CD4-positive, alpha-beta T cell (primary cell): Measurements from ENCODE around the gene UNKL. TPM values are rescaled to one million over a fixed set of nuclear protein-coding genes. Genes with fewer than 3 reads are reported as not detected.

Experiments
- ATAC-seq: fragments of 200-7000 bp; cut with Tn5 transposase; one replicate; pipeline ENCODE4 v1.10.0; 2022; ENCODE audit warnings: mild to moderate bottlenecking; ENCODE audit not compliant: poor library complexity
- CTCF ChIA-PET: fragments of 350-600 bp; sonication (Branson Sonifier 250); formaldehyde crosslinking; loops from one replicate; lab custom pipeline; 2021; ENCODE audit warnings: antibody characterized with exemption, inconsistent platforms; lab: Charles Lee
- POLR2A ChIA-PET: fragments of 350-600 bp; sonication (Branson Sonifier 250); formaldehyde crosslinking; loops from one replicate; lab custom pipeline; 2021; ENCODE audit warnings: antibody characterized with exemption, inconsistent platforms; lab: Charles Lee
- DNase-seq, 14 experiments: peaks; one replicate each; pipeline ENCODE4 v3.0.0-alpha.2; 2013 to 2020; ENCODE audit warnings: mixed read lengths in 2 of 14
- H3K27ac ChIP-seq, 2 donors: one replicate each; pipeline versions ENCODE4 v1.5.1 to v1.7.0; 2013; ENCODE audit warnings: low read length in 2 of 2, low read depth in 1 of 2, mild to moderate bottlenecking in 1 of 2
- H3K27me3 ChIP-seq, 2 experiments: 1 replicate in 1 of 2; 2 replicates in 1 of 2; pipeline versions ENCODE4 v1.6.1 to v1.7.0; 2013; ENCODE audit warnings: low read length in 2 of 2, control low read depth in 1 of 2, mild to moderate bottlenecking in 1 of 2, moderate library complexity in 1 of 2; ENCODE audit not compliant: insufficient read depth in 2 of 2, control insufficient read depth in 1 of 2
- H3K36me3 ChIP-seq: one replicate; pipeline ENCODE4 v1.6.1; 2013; ENCODE audit warnings: low read length, control low read depth; ENCODE audit not compliant: insufficient read depth
- H3K4me1 ChIP-seq: one replicate; pipeline ENCODE4 v1.6.1; 2013; ENCODE audit warnings: low read length, control low read depth; ENCODE audit not compliant: insufficient read depth
- H3K4me3 ChIP-seq: one replicate; pipeline ENCODE4 v1.5.1; 2013; ENCODE audit warnings: mild to moderate bottlenecking, low read length, moderate library complexity
- H3K9me3 ChIP-seq, 2 experiments: 1 replicate in 1 of 2; 2 replicates in 1 of 2; pipeline versions ENCODE4 v1.6.1 to v1.7.0; 2013; ENCODE audit warnings: low read length in 2 of 2, mild to moderate bottlenecking in 2 of 2, control low read depth in 1 of 2, moderate library complexity in 1 of 2; ENCODE audit not compliant: control insufficient read depth in 1 of 2, insufficient read depth in 1 of 2
- H3K27ac Mint-ChIP-seq: one replicate; pipeline ENCODE4 v1.8.0; 2020; ENCODE audit warnings: mixed read lengths
- H3K27me3 Mint-ChIP-seq: one replicate; pipeline ENCODE4 v1.8.0; 2021; ENCODE audit warnings: mixed read lengths
- H3K36me3 Mint-ChIP-seq: one replicate; pipeline ENCODE4 v1.8.0; 2021; ENCODE audit warnings: low read depth, mixed read lengths
- H3K4me1 Mint-ChIP-seq: one replicate; pipeline ENCODE4 v1.8.0; 2021; ENCODE audit warnings: low read depth, mixed read lengths
- H3K4me3 Mint-ChIP-seq: one replicate; pipeline ENCODE4 v1.8.0; 2020; ENCODE audit warnings: mild to moderate bottlenecking, mixed read lengths
- H3K9me3 Mint-ChIP-seq: one replicate; pipeline ENCODE4 v1.8.0; 2020; ENCODE audit warnings: mixed read lengths
- intact Hi-C, 2 experiments: fragments of 100-400 bp; cut with DNase I in 1 of 2; cut with micrococcal nuclease in 1 of 2; formaldehyde crosslinking; loops; one replicate each; pipeline versions ENCODE4 v1.15.1 to v1.9.0; 2023 to 2025; cut with DNase I, micrococcal nuclease
- total RNA-seq, 174 experiments: library from RNA in 2 of 174; stranded (reverse) in 2 of 174; gene quantifications; one replicate each; pipeline ENCODE4 v1.2.3 and lab custom pipeline; 2021 to 2026
- TF ChIP-seq, protein P1 (sequence below): fragments of 200-600 bp; IDR thresholded peaks from one replicate; pipeline ENCODE4 v1.8.0; 2022; ENCODE audit warnings: antibody characterized with exemption, mild to moderate bottlenecking

Gene UNKL
- total RNA-seq, 2 experiments from 2014 or later: 52.6 to 53.2 TPM

DNA sequence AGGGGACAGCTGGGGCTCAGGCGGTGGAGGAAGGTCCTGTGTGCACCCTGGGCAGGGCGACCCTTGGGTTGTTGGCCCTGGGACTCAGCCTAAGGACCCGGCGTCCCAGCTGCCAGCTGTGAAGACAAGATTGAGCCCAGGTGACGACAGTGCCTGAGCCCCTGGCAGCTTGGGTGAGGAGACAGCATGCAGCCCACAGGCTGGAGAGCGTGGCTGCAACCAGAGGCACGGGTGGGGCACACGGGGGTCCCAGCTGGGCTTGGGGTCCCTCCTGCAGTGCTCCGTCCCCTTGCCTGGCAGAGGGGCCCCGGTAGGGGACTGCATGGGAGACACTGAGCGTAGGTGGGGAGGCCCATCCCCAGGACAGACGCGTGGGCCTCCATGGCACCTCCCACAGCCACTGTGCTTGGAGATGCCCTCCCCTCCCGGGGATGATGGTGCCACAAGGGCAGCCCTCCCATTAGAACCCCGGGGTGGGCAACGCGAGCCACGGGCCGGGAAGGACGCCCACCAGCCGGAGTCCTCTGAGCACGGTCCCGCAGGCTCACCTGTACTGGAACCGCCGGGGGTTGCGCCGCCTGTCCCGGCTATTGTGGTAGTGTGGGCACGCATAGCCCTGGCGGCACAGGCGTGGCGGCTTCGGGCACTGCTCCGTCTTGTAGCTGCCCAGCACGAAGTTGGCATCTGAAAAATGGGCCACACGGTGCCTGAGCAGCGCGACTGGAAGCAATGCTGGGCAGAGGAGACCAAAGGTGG lies 15.5 kb downstream of the UNKL start:
- CTCF ChIA-PET: no interaction called here
- Histone ChIP-seq H3K27me3 (no peaks in the 10 kb centered on the region), H3K27ac (no peak overlapping the region), H3K4me3 (no peak overlapping the region), H3K4me1 (no peaks in the 10 kb centered on the region), H3K9me3 (no peaks in the 10 kb centered on the region), H3K36me3 (peaks cover 67% of the 10 kb centered on the region)
- no peak for DNase-seq
- Mint-ChIP-seq H3K4me3 (no peak overlapping the region), H3K27me3 (no peaks in the 10 kb centered on the region), H3K27ac (no peak overlapping the region), H3K9me3 (no peaks in the 10 kb centered on the region), H3K4me1 (no peaks in the 10 kb centered on the region), H3K36me3 (peaks cover 54% of the 10 kb centered on the region)
- POLR2A ChIA-PET: no interaction called here
- intact Hi-C loops: no loop called here
- no peak for ATAC-seq
- TF ChIP-seq, protein P1, sequence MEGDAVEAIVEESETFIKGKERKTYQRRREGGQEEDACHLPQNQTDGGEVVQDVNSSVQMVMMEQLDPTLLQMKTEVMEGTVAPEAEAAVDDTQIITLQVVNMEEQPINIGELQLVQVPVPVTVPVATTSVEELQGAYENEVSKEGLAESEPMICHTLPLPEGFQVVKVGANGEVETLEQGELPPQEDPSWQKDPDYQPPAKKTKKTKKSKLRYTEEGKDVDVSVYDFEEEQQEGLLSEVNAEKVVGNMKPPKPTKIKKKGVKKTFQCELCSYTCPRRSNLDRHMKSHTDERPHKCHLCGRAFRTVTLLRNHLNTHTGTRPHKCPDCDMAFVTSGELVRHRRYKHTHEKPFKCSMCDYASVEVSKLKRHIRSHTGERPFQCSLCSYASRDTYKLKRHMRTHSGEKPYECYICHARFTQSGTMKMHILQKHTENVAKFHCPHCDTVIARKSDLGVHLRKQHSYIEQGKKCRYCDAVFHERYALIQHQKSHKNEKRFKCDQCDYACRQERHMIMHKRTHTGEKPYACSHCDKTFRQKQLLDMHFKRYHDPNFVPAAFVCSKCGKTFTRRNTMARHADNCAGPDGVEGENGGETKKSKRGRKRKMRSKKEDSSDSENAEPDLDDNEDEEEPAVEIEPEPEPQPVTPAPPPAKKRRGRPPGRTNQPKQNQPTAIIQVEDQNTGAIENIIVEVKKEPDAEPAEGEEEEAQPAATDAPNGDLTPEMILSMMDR: no peak

DNA sequence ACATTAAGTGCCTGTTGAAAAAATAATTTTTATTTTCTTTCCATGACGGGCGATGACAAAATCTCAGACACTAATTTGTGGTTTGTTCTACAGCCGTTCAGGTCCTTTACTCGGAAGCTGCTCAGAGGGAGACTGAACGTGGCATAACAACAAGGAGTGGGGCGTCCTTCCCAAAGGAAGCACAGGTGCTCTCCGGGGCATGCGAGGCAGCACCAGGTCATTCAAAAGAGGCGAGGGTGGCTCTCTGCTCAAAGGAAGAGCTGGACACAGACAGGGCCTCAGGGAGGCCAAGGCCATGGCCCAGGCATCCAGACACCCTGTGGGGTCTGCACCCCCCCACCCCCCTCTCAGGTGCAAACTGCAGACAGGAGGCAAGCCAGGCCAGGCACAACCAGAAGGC lies 16.2 kb downstream of the UNKL start:
- Mint-ChIP-seq H3K27ac (no peak overlapping the region), H3K4me1 (no peaks in the 10 kb centered on the region), H3K27me3 (no peaks in the 10 kb centered on the region), H3K9me3 (no peaks in the 10 kb centered on the region), H3K36me3 (peaks cover 51% of the 10 kb centered on the region), H3K4me3 (no peak overlapping the region)
- DNase-seq: no peak
- no peak for ATAC-seq
- no peaks in the 10 kb centered on the region for H3K27me3 ChIP-seq
- TF ChIP-seq, protein P1: no peak
- H3K4me3 ChIP-seq: no peak overlapping the region
- H3K27ac ChIP-seq: no peak overlapping the region
- intact Hi-C loops: no loop called here
- H3K36me3 ChIP-seq: peaks cover 70% of the 10 kb centered on the region
- ChIA-PET CTCF (no interaction called here), POLR2A (interaction anchor here (0.7 kb wide), 1 partner anchor 573 kb away, joined by 3 read pairs; no protein-coding TSS in a partner anchor)
- H3K9me3 ChIP-seq: no peaks in the 10 kb centered on the region
- H3K4me1 ChIP-seq: no peaks in the 10 kb centered on the region

DNA sequence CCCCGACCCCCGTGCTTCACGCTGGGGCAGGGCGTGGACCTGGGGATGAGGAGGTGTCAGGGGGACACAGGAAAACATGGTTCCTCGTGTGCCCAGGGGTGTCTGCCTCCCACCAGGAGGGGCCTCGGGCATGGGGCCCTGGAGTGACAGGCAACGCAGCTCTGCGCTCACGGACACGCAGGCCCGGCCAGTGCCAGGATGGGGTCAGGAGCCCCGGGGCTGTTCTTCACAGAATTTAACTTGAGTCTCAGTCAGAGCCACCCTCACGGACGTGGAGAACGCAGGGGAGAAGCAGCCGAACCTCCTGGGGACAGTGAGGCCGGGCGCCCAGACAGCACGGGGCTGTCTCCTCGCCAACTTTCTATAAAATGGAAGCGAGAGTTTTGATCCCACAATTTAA lies 16.7 kb downstream of the UNKL start:
- Histone ChIP-seq H3K4me1 (no peaks in the 10 kb centered on the region), H3K4me3 (no peak overlapping the region), H3K36me3 (peaks cover 69% of the 10 kb centered on the region), H3K27me3 (no peaks in the 10 kb centered on the region), H3K27ac (no peak overlapping the region), H3K9me3 (no peaks in the 10 kb centered on the region)
- H3K4me1 Mint-ChIP-seq: no peaks in the 10 kb centered on the region
- POLR2A ChIA-PET: interaction anchor here (0.7 kb wide), 1 partner anchor 574 kb away, joined by 3 read pairs; no protein-coding TSS in a partner anchor
- peaks cover 48% of the 10 kb centered on the region for H3K36me3 Mint-ChIP-seq
- DNase-seq (no peak), ATAC-seq (no peak)
- CTCF ChIA-PET: no interaction called here
- no peak overlapping the region for H3K4me3 Mint-ChIP-seq
- H3K27me3 Mint-ChIP-seq: no peaks in the 10 kb centered on the region
- TF ChIP-seq, protein P1: no peak
- intact Hi-C loops: no loop called here
- H3K9me3 Mint-ChIP-seq: no peaks in the 10 kb centered on the region
- no peak overlapping the region for H3K27ac Mint-ChIP-seq
